HG03439 (cell line): Measurements from ENCODE around the gene EPS8L1.
"Not testable (repeated sequence)": the region's sequence is repeated elsewhere in the genome, so short reads cannot be mapped to it uniquely, and the experiment has no call there.

Experiments
- ATAC-seq: cut with Tn5 transposase; IDR thresholded peaks from one replicate; pipeline ENCODE4 v1.9.1; 2021; ENCODE audit warnings: mild to moderate bottlenecking, moderate library complexity; ENCODE audit not compliant: unreplicated experiment

EPS8L1 gene

DNA sequence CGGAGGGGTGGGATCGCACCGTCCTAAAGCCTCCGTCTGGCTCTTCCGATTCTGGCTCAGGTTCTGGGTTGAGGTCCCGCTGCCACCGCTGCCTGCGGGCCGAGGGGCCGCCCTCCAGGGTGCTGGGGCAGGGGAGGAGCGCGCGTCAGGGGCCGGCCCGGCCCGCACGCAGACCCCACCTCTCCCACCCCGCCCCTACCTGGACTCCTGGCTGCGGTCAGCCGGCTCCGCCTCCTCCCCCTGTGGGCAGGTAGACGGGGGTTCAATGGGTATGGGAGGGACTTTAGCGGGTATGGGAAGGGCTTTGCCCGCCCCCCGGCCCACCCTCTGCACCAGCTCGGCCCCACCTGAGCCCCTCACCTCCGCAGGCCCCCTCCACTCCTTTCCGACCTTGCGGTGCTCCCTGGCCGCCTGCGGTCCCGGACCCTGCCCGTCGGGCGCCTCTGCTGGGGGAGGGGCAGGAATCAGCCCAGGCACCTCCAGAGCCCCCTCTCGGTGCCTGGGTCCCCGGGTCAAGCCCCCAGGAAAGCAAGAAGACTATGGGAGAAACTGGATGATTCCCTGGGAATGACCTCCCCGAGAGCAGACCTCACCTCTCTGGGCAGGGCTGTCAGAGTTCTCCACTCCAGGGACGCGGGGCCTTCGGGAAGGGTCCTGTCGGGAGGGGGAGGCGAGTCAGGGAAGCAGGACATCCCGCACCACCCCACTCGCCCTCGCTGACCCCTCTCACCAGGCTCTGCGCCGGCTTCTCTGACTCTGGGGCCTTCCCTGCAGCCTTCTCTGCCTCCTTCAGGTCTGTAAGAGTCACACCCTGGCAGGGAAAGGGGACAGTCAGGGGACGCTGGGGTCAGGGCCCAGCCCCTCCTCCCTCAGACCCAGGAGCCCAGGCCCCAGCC is 17.0 kb downstream of the EPS8L1 start:
- ATAC-seq = no peak

DNA sequence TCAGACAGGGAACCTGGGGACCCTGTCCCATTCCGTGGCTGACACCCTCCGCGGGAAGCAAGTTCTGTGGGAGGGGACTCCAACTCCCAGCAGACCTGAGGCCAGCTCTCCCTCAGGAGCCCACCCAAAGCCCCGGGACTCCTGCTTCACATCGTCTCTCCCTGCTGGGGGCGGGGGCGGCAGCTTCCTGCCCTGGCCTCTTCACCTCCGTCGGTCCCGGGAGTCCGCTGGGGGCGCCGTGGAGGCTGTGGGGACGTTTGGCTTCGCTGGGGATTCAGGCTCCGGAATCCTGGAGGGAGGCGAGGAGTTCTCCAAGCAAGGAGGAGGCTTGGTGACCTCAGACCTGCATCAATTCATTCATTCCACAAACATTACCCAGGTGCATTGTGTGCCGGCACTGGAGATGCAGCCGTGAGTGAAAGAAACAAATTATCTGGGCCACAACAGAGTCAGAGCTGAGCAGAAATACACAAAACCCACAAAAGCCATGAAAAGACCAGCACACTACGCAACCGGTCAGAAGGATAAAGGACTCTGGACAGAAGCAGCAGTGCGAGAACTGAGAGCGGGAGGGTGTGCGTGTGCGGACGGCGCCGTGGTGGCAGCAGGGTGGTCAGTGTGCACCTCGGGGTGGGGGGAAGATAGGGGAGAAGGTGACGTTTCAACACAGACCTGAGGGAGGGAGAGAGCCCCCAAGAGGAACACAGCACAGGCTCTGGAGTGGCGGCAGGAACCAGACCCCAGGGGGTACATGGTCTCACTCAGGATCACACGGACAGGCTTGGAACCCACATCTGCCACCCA is 19.0 kb downstream of the EPS8L1 start:
- ATAC-seq = no peak

DNA sequence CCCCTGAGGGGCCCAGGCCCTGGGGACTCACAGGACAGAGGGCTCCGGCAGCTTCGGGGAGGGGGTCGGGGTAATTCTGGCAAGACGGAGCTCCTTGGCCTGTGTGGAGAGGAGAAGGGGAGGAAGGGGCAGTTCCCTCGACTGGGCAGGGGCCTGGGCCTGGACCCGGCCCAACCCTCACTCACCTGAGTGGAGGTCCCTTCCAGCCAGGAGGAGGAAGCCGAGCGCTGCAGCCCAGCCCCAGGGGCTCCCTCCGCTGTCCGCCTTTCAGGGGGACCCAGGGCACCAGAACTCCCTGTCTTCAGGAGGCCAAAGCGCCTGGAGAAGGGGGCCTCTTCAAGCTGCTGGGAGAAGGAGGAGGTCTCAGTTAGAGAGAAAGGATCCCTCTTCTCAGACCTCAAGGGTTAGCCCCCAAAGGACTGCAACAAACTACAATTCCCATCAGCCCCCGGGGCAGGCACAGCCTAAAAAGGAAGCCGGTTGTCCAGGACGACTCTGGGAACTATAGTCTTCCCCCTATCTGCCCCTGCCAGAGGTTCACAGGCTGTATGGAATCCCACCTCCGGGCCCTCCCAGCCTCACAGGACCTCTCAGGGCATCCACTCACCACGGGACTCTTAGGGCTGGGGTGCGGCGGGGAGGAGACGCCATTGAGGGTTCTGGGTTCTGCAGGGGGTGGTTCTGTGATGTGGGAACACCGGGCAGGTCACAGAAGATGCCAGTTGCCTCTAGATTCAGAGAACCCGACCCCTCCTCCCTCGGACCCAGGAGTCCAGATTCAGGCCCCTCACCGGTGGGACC is 19.8 kb downstream of the EPS8L1 start:
- no peak for ATAC-seq

DNA sequence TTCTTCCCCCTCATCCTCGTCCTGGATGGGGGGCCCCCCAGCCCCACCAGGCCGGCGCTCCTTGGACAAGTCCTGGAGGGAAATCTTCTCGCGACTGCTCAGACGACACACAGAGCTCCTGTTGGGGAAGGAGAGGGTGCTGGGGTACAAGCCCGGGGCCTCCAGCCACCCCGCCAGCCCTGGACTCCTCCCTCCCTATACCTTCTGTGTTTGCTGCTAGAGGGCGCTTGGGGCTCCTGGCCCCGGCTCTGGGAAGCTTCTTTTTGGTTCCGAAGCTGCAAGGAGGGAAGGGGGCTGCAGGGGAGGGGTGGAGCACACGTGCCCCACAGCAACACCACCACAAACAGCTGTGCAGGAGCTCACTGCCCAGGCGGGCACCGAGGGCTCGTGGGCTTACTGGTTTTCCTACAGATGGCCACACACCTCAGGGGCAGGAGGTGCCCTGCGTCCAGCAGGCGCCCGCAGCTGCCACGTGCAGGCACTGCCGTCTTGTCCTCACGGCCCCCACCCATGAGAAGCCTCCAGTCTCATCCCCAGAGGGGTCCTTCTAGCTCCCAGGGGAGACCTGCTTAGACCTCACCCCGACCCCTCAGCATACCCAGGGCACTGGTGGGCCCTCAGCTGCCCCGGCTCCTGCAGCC is 20.5 kb downstream of the EPS8L1 start:
- ATAC-seq = no peak

DNA sequence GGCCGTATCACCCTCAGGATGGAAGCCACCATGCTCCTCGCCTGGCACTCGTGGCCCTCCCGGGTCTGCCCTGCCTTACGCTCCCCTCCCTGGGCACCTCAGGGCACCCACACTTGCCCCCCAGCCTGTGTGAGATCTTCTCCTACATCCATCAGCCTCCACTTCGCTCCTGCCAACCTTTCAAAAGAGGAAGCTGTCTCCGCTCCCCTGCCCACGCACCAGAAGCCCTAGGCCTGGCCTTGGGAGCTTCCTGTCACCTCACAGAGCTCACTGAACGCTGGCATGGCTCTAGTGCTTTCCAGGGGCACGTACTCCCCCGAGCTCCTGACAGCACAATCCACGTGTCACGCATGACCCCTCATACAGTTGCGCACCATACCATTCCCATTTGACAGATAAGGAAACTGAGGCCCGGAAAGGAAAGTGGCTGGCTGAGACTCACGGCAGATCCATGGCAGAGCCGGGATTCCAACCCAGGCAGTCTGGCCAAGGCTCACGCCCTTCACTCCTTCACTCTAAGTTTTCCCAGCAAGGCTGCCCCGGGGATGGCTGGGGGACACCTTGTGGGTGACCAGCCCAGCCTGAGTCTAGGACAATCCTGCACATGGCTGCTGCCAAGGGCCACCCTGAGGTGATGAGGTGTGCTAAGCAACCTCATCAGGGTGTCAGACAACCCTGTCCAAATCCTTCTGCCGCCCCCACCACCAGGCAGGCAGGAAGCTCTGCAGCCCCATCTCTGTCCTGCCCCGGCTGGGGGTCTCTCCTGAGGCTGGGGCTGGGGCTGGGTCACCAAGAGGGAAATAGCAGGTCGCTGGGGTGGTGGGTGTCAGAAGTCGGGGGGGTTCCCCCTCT is 22.4 kb downstream of the EPS8L1 start:
- ATAC-seq = no peak

DNA sequence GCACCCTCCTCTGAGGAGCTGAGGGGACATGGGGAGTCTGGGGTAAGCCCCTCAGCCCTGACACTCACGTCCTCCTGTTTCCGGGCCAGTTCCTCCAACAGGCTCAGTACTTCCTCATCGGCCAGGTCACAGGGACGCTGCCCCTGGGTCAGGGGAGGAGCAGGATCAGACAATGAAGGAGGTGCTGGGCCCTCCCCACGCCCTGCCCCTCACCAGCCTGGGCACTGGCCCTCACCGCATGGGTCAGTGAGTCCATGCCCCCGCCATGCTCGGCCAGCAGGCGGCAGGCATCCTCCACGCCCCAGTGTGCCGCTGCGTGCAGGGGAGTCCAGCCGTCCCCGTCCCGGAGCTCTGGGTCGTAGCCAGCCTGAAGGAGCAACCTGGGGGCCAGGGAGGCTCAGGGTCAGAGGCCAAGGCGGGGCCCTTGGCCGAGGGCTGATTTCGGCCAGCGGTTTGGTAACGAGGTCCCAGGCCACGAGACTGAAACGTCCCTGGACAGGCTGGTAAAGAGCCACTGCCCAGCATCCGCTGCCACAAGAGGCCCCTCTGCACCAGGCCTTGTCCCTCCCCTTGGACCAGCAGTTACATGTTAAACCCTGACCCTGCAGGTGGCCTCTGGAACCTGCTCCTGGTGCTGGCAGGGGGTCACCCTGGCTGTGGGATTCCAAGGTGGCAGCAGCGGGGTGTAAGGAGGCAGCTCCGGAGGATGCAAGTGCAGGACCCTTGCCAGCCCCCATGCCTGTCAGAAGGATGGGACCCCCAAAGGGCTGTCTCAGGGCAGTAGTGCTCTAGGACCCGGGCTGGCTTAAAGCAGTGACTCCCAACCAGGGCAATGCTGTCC is 23.3 kb downstream of the EPS8L1 start:
- ATAC-seq = no peak

DNA sequence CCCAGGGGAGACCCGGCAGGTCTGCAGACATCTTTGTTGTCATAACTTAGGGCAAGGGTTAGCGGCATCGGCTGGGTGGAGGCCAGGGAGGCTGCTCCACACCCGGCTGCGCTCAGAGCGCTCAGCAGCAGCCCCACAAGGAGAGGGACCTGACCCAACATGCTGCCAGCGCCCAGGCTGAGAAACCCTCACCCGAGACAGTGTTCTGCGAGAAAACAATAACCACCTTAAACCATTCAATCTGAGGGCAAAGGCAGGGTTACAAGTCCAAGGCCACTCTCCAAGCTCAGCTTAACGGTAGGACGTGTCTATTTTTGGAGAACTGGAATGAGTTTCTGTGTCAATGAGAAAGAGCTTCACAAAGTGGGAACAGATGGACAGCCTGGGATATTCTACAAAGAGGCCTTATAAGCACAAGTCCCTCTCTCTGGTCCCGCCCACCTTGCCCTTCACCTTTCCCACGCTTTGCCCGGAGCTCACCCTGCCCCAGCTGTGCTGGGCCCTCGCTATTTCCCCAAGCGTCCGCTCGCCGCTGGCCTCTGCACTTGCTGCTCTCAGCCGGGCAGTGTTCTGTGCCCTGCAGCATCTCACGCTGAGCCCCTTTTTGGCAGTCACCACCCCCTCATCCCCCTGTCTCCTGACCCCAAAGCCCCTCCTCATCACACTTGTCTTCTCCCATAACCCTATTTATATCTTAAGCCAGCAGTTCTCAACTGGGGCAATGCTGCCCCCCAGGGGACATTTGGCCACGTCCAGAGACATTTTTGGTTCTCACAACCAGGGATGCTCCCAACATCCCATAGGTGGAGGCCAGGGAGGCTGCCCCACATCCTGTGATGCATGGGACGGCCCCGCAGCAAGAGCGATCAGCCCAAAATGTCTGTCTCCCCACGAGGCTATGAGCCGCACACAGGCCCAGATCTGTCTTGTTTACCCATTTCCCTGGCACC is 24.2 kb downstream of the EPS8L1 start:
- ATAC-seq = no peak

DNA sequence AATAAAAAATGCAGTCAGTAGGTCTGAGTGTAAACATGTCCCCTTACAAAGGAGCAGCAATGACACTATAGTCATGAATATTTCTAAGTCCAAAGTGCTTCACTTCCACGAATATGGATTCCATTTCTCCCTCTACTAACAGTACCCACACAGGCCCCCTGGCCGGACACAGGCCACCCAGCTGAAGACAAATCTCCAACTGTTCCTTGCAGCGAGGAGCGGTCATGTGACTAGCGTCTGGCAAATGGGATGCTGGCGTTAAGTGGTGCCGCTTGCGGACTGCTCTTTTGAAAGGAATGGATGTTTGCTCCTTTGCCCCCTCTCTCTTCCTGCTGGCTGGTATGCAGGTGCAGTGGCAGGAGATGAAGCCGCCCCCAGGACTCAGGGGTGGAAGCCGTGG is 25.6 kb downstream of the EPS8L1 start:
- ATAC-seq = no peak

DNA sequence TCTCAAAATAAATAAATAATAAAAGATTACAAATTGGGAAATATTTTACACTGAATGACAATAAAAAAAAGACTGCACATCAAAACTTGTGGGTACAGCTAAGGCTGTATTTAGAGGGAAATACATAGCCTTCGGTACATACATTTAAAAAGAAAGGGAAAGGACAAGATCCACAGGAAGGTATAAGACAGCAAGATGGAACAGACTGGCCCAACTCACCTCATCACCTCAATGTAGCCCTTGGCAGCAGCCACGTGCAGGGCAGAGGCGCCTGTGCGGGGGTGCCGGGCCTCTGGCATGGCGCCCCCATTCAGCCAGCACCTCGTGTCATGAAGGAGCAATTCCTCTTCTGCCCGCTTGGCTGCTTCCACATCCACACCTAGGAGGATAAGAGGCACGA is 27.5 kb downstream of the EPS8L1 start:
- no peak for ATAC-seq

DNA sequence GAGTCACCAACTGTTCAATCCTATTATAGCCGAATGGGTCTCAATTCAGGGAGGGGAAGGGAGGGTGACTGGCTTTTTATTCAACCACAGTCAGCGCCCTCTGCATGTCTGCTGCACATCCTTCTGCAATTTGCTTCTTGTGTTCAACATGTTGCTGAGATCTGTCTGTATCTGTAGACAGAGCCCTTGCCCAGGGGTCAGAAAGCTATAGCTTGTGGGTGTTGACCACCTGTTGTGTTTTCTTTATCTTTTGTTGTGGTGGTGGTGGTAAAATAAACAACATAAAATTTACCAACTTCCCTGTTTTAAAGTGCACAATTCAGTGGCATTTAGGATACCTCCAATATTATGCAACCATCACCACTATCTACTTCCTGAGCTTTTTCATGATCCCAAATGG is 29.6 kb downstream of the EPS8L1 start:
- no peak for ATAC-seq

DNA sequence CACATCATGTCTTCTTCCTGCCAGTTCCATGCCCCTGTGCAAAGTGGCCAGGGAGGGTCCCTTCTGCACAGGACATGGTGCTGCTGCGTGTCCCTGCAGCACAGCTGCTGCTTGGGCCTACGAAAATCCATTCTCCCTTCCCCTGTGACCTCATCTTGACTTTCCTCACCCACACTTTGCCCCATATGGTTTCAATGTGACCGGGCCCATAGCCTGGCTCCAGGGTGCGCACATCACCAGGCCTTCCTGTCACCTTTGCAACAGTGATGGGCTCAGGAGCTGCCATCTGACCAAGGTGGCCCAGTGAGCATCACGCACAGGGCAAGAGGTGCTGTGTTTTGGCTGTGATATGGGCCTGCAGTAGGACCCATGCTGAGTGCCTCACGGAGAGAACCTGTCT is 30.9 kb downstream of the EPS8L1 start:
- ATAC-seq = no peak

DNA sequence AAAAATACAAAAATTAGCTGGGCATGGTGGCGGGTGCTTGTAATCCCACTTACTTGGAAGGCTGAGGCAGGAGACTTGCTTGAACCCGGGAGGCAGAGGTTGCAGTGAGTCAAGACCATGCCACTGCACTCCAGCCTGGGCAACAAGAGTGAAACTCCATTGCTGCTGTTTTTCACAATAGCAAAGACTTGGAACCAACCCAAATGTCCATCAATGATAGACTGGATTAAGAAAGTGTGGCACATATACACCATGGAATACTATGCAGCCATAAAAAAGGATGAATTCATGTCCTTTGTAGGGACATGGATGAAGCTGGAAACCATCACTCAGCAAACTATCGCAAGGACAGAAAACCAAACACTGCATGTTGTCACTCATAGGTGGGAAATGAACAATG is 31.6 kb downstream of the EPS8L1 start:
- ATAC-seq = not testable (repeated sequence)

DNA sequence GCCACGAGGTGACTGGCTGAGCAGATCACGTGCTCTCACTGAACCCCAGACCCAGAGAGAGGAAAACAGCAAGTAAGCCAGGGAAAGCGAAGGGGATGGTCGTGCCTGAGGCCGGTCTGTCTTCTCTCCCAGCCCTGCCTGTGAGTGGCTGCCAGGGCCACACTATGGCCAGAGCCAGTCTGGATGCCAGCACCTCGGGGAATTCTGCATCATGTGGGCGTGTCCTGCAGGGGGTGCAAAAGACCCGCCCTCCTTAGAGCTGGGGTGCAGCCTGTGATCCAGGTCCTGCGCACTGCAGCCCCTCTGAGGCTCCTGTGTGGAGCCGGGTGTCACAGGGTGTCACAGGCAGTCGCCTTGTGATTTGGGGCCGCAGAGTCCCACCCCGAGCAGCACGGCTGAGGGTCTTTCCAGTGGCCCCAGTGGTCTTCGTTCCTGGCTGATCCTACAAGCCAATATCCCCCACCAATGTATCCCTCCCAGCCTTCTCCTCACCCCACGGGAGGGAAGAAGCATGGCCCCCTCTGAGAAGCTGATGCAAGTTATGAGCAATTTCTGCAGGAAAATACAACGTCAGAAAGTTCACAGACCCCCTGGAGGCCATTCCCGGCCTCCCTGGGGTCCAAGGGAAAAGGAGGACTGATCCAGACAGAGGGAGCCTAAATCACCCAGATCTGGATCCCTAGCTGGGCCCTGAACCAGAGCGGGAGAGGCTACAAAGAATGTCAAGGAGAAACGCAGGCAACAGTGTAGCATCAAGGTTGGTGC is 34.0 kb downstream of the EPS8L1 start:
- no peak for ATAC-seq

DNA sequence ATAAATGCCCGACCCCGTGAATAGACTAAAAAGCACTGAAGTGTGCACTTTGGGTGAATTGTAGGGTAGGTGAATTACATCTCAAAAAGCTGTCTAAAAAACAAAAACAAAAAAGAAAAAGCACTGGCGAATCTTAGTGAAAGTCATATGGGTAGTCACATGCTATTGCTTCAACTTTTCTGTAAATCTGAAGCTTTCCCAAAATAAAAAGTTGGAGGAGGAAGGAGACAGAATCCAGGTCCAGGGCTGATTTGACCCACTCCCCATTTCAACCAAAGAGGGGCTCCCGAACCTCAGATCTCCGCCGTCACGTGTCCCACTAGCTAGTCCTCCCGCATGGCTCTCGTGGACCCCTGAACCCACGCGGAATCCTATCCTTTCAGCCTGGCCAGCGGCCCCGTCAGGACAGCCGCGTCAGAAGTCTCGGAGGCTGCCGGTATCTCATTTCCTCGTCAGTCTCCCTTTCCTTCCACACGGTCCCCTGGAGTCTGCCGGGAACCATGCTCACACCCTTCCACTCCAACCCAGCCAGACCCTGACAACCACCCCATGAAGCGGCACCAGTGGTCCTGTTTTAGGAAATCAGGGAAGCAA is 35.7 kb downstream of the EPS8L1 start:
- no peak for ATAC-seq

DNA sequence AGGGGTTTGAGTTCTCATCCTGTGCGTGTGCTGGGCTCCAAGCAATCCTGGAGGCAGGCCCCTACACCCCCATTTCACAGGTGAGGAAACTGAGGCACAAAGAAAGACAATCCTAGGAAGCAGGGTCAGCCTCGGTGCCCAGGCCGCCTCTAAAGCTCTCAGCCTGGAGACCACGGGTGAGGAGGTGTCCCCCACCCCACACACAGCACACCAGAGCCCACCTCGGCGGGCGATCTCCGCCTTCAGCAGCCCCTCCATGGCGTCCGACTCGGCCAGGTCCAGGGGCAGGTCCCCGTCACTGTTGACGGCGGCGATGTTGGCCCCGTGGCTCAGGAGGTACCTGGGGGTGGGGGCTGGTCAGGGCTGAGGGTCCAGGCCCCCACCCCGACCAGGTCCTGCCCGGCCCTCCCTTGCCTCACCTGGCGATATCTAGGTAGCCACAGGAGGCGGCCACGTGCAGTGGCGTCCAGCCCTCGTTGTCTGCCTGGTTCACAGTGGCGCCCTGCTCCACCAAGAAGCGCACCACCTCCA is 36.6 kb downstream of the EPS8L1 start:
- no peak for ATAC-seq

DNA sequence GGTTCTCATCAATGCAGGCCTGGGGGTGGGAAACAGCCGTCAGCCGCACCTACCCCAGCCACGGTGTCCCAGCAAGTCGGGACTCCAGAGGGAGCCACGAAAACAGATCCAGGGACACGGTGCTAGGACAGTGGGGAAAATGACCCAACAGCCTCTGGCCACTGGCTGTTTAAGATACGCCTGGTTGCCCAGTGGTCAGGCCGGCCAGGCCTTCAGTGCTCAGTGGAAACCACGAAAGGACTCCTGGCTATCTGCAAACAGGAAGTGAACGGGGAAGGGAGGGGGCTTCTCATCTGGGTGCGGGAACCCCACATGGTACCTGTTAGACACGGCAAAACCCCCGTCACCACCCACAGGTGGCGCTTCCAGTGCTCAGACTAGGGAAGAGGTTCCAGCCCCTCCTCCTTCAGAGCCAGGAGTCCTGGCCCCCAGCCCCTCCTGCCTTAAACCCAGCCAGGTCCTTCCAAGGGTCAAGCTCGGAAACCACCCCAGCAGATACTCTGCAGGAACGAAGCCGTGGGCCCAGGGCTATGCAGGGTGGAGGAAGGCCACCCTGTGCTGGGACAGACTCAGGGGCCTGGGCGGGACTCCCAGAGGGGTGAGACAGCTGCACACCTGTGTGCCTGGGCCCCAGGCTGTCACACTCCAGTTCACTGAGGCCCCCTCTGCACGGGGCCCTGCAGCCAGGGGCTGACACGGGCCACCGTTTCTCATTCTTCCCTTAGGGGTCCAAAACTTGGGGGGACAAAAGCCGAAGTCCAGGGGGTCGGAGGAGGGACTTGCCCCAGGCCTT is 37.3 kb downstream of the EPS8L1 start:
- ATAC-seq = no peak
